H1 (cell line): ENCODE measurements around the gene SAPCD1. TPM values are rescaled to one million over a fixed set of nuclear protein-coding genes. Genes with fewer than 3 reads are reported as not detected.

Experiments
- CTCF ChIA-PET: fragments of 300-600 bp; sonication (Branson Sonifier 250); formaldehyde crosslinking; loops from one replicate; lab custom pipeline; 2021; ENCODE audit not compliant: partially characterized antibody; lab: Charles Lee
- POLR2A ChIA-PET: fragments of 300-600 bp; sonication (Branson Sonifier 250); formaldehyde crosslinking; loops from one replicate; lab custom pipeline; 2021; ENCODE audit warnings: inconsistent platforms; ENCODE audit not compliant: partially characterized antibody; lab: Charles Lee
- DNase-seq, 2 experiments: peaks; one replicate each; pipeline versions ENCODE4 v3.0.0 to v3.0.0-alpha.2; 2010 to 2022; ENCODE audit warnings: low spot score in 2 of 2, low read depth in 1 of 2, mixed read lengths in 1 of 2
- FAIRE-seq: peaks from 2 replicates; lab custom pipeline; 2011; peaks lifted over from hg19 to GRCh38; lab: Jason Lieb, UNC
- H2AFZ ChIP-seq: 2 replicates; pipeline ENCODE4 v1.8.1; 2012; ENCODE audit warnings: low read length, inconsistent platforms
- H2AK5ac ChIP-seq: 2 replicates; pipeline ENCODE4 v1.6.1; 2013; ENCODE audit warnings: low read depth, low read length
- H2BK120ac ChIP-seq: replicated peaks from 2 replicates; pipeline ENCODE3; 2013; ENCODE audit warnings: low read depth, low read length, inconsistent platforms
- H2BK12ac ChIP-seq: 2 replicates; pipeline ENCODE4 v1.6.1; 2013; ENCODE audit warnings: low read depth, low read length
- H2BK15ac ChIP-seq: 2 replicates; pipeline ENCODE4 v1.6.1; 2013; ENCODE audit warnings: low read length
- H2BK20ac ChIP-seq: 2 replicates; pipeline ENCODE4 v1.6.1; 2013; ENCODE audit warnings: low read length
- H2BK5ac ChIP-seq: 2 replicates; pipeline ENCODE4 v1.6.1; 2013; ENCODE audit warnings: low read depth, low read length
- H3K14ac ChIP-seq: 2 replicates; pipeline ENCODE4 v1.6.1; 2013; ENCODE audit warnings: inconsistent platforms; ENCODE audit not compliant: insufficient read length
- H3K18ac ChIP-seq: 2 replicates; pipeline ENCODE4 v1.6.1; 2013; ENCODE audit warnings: low read length; ENCODE audit errors: extremely low read depth
- H3K23ac ChIP-seq: 2 replicates; pipeline ENCODE4 v1.6.1; 2013; ENCODE audit warnings: inconsistent platforms; ENCODE audit not compliant: insufficient read length
- H3K23me2 ChIP-seq: 2 replicates; pipeline ENCODE4 v1.6.1; 2013; ENCODE audit warnings: low read depth, low read length
- H3K27ac ChIP-seq: 2 replicates; pipeline ENCODE4 v1.6.1; 2011; ENCODE audit warnings: low read depth, low read length, inconsistent platforms
- H3K27me3 ChIP-seq, 4 experiments: replicated peaks in 1 of 4; 1 replicate in 1 of 4; 2 replicates in 3 of 4; pipeline versions ENCODE4 v1.6.1 to v1.8.1; 2011 to 2013; ENCODE audit warnings: low read length in 3 of 4, mild to moderate bottlenecking in 3 of 4, inconsistent platforms in 2 of 4, mixed read lengths in 2 of 4, moderate library complexity in 1 of 4; ENCODE audit not compliant: control insufficient read depth in 3 of 4, insufficient read depth in 3 of 4; ENCODE audit errors: extremely low read depth in 1 of 4
- H3K36me3 ChIP-seq, 4 experiments: 2 replicates each; pipeline versions ENCODE4 v1.6.1 to v1.8.1; 2011 to 2013; ENCODE audit warnings: mild to moderate bottlenecking in 4 of 4, low read length in 3 of 4, moderate library complexity in 2 of 4, control low read depth in 1 of 4, inconsistent platforms in 1 of 4; ENCODE audit not compliant: insufficient read depth in 4 of 4, control insufficient read depth in 2 of 4
- H3K4ac ChIP-seq: replicated peaks from 2 replicates; pipeline ENCODE3; 2013; ENCODE audit warnings: low read length, low read depth, mixed read lengths, inconsistent platforms; ENCODE audit not compliant: insufficient read length
- H3K4me1 ChIP-seq, 4 experiments: replicated peaks in 1 of 4; 1 replicate in 1 of 4; 2 replicates in 3 of 4; pipeline versions ENCODE4 v1.6.1 to v1.8.1; 2011 to 2013; ENCODE audit warnings: low read length in 3 of 4, inconsistent platforms in 2 of 4, mixed read lengths in 1 of 4; ENCODE audit not compliant: insufficient read depth in 4 of 4, control insufficient read depth in 3 of 4
- H3K4me2 ChIP-seq, 2 experiments: 2 replicates each; pipeline versions ENCODE4 v1.6.1 to v1.8.1; 2011 to 2013; ENCODE audit warnings: low read depth in 2 of 2, low read length in 2 of 2, control low read depth in 1 of 2, inconsistent platforms in 1 of 2, mild to moderate bottlenecking in 1 of 2; ENCODE audit not compliant: insufficient read depth in 1 of 2
- H3K4me3 ChIP-seq, 4 experiments: fragments of 200-600, 300-600 bp in 1 of 4; sonication (generic), shearing (Covaris generic), sonication (Bioruptor Twin) in 1 of 4; 2 replicates each; pipeline versions ENCODE4 v1.5.1 to v1.8.1; 2011 to 2016; ENCODE audit warnings: low read length in 4 of 4, low read depth in 3 of 4, control low read depth in 2 of 4, inconsistent platforms in 2 of 4, mild to moderate bottlenecking in 2 of 4, mixed read lengths in 1 of 4, moderate library complexity in 1 of 4; ENCODE audit not compliant: insufficient read depth in 2 of 4; ENCODE audit errors: extremely low read depth in 1 of 4
- H3K56ac ChIP-seq: replicated peaks from 2 replicates; pipeline ENCODE3; 2013; ENCODE audit warnings: low read depth, mild to moderate bottlenecking, mixed read lengths, low read length, inconsistent platforms; ENCODE audit not compliant: insufficient read length
- H3K79me1 ChIP-seq: 2 replicates; pipeline ENCODE4 v1.6.1; 2013; ENCODE audit warnings: low read depth, low read length, control low read depth
- H3K79me2 ChIP-seq, 2 experiments: 2 replicates each; pipeline versions ENCODE4 v1.6.1 to v1.8.1; 2012 to 2013; ENCODE audit warnings: low read length in 2 of 2, mild to moderate bottlenecking in 2 of 2, inconsistent platforms in 1 of 2; ENCODE audit not compliant: insufficient read depth in 2 of 2, control insufficient read depth in 1 of 2
- H3K9ac ChIP-seq, 4 experiments: replicated peaks in 1 of 4; 1 replicate in 1 of 4; 2 replicates in 3 of 4; pipeline versions ENCODE4 v1.6.1 to v1.8.1; 2011 to 2013; ENCODE audit warnings: low read depth in 3 of 4, low read length in 3 of 4, control low read depth in 2 of 4, mild to moderate bottlenecking in 2 of 4, moderate library complexity in 2 of 4, inconsistent platforms in 1 of 4; ENCODE audit errors: extremely low read depth in 1 of 4
- H3K9me3 ChIP-seq, 2 experiments: 2 replicates each; pipeline versions ENCODE4 v1.6.1 to v1.8.1; 2012 to 2013; ENCODE audit warnings: mild to moderate bottlenecking in 2 of 2, moderate library complexity in 2 of 2, control low read depth in 1 of 2, inconsistent platforms in 1 of 2, low read depth in 1 of 2, low read length in 1 of 2, mixed read lengths in 1 of 2; ENCODE audit not compliant: insufficient read depth in 2 of 2
- H4K20me1 ChIP-seq, 2 experiments: replicated peaks in 1 of 2; 2 replicates each; pipeline versions ENCODE3 to v1.8.1; 2011 to 2013; ENCODE audit warnings: inconsistent platforms in 2 of 2, low read length in 2 of 2, mild to moderate bottlenecking in 1 of 2; ENCODE audit not compliant: insufficient read depth in 2 of 2, control insufficient read depth in 1 of 2
- H4K5ac ChIP-seq: 2 replicates; pipeline ENCODE4 v1.6.1; 2013; ENCODE audit warnings: low read length, low read depth, mixed read lengths, inconsistent platforms; ENCODE audit not compliant: insufficient read length
- H4K8ac ChIP-seq: 2 replicates; pipeline ENCODE4 v1.8.0; 2013; ENCODE audit warnings: mild to moderate bottlenecking, moderate library complexity, low read length, inconsistent platforms; ENCODE audit not compliant: insufficient read depth; ENCODE audit errors: extremely low read depth
- H4K91ac ChIP-seq: replicated peaks from 2 replicates; pipeline ENCODE3; 2013; ENCODE audit warnings: low read length, mixed read lengths, inconsistent platforms; ENCODE audit not compliant: insufficient read length
- ASH2L ChIP-seq: fragments of 200-600, 300-600 bp; sonication (generic); IDR thresholded peaks from one replicate; pipeline ENCODE4 v1.7.1; 2017; ENCODE audit warnings: low read length
- BRCA1 ChIP-seq: IDR thresholded peaks from 2 replicates; pipeline ENCODE4 v1.6.1; 2012; ENCODE audit warnings: low read depth, low read length, improper control_type of control experiment
- CBX5 ChIP-seq: fragments of 300-800, 300-1000 bp; sonication (generic); IDR thresholded peaks from 2 replicates; pipeline ENCODE4 v1.7.1; 2016; ENCODE audit warnings: antibody characterized with exemption, low read length, low read depth
- JUND ChIP-seq: IDR thresholded peaks from 2 replicates; pipeline ENCODE4 v1.6.1; 2011; ENCODE audit warnings: mild to moderate bottlenecking, improper control_type of control experiment, low read length
- KDM4A ChIP-seq: IDR thresholded peaks from one replicate; pipeline ENCODE4 v1.7.1; 2012; ENCODE audit warnings: low read depth, mild to moderate bottlenecking, moderate library complexity, low read length, inconsistent platforms; ENCODE audit not compliant: severe bottlenecking
- MAFK ChIP-seq: IDR thresholded peaks from 2 replicates; pipeline ENCODE4 v1.6.1; 2012; ENCODE audit warnings: low read depth, mild to moderate bottlenecking, improper control_type of control experiment, low read length
- MAX ChIP-seq: IDR thresholded peaks from 2 replicates; pipeline ENCODE4 v1.6.1; 2012; ENCODE audit warnings: inconsistent platforms
- PHF8 ChIP-seq: fragments of 200-600 bp; sonication (generic); conservative IDR thresholded peaks from 2 replicates; pipeline ENCODE4 v1.7.1; 2012; ENCODE audit warnings: low read depth, mild to moderate bottlenecking, inconsistent platforms, low read length, moderate library complexity
- POLR2AphosphoS5 ChIP-seq: IDR thresholded peaks from 2 replicates; pipeline ENCODE4 v1.6.1; 2011; ENCODE audit warnings: low read depth, low read length
- SP4 ChIP-seq: IDR thresholded peaks from 2 replicates; pipeline ENCODE4 v1.6.1; 2012; ENCODE audit warnings: low read length, inconsistent platforms
- TAF1 ChIP-seq: IDR thresholded peaks from 2 replicates; pipeline ENCODE4 v1.6.1; 2011; ENCODE audit warnings: mild to moderate bottlenecking, low read depth, low read length
- WGBS, 2 experiments: shearing (Covaris generic) in 1 of 2; methylation state at CpG; one replicate each; pipeline versions ENCODE4 v1.1.6 to v1.1.7; 2013 to 2015; ENCODE audit warnings: low lambda C conversion rate in 2 of 2, mixed read lengths in 2 of 2, inconsistent platforms in 1 of 2, low coverage in 1 of 2, missing lambda C conversion rate in 1 of 2; ENCODE audit not compliant: insufficient replicate concordance in 2 of 2, insufficient coverage in 1 of 2, insufficient read length in 1 of 2; ENCODE audit errors: extremely low coverage in 1 of 2, missing lambda C conversion rate in 1 of 2; 5-methylcytosine and 5-hydroxymethylcytosine counted together
- polyA plus RNA-seq, 7 experiments: library from polyadenylated mRNA; depleted of rRNA in 3 of 7; stranded (reverse) in 5 of 7; unstranded in 2 of 7; fragments of >200 nt in 5 of 7; fragments of 200-250 nt in 2 of 7; gene quantifications; 1 replicate in 5 of 7; 2 replicates in 1 of 7; 4 replicates in 1 of 7; pipeline versions ENCODE4 v1.2.1 to v1.2.3, GENCODE V29; 2011 to 2013; ENCODE audit warnings: missing spikeins in 2 of 7, mixed read lengths in 2 of 7
- total RNA-seq: library from RNA; stranded (reverse); fragmentation: NEBNext Ultra II Directional; extraction: Animal tissue kit (Norgen Biotek cat#: 25700); gene quantifications from 2 replicates; pipeline ENCODE4 v1.2.1, GENCODE V29; 2021

SAPCD1 gene
- total and polyA plus RNA-seq, 2 of the 8 experiments (the other 6 are each of a cell fraction or from before 2014, with no cell fraction given), result 3.1 to 5.9 TPM

GRCh38 chr6:31736021-31736767, 26.3 kb upstream of the SAPCD1 start, which contains the start of gene CLIC1:
CLIC1 (minus strand) TSS chr6:31736530; CDS start chr6:31736300, 230 bp downstream.
- peak within 1 kb of the TSS; percentile 35; the same call in 1 of the 2 replicates for H2BK12ac ChIP-seq
- 2% methylated on average over 22 of the region's 24 CpGs; no CpG with 5 or more reads in 1 of the 2 experiments for WGBS, 2 experiments
- peak within 1 kb of the TSS; percentile 78 to 99 for H3K4me2 ChIP-seq
- H3K36me3 ChIP-seq, result peaks cover 10 to 26% (median 20%) of the 10 kb centered on the region in 4 experiments
- no peak within 1 kb of the TSS for H2AFZ ChIP-seq
- peaks cover 20% of the 10 kb centered on the region for H3K23me2 ChIP-seq
- peak within 1 kb of the TSS; percentile 27 for H3K56ac ChIP-seq
- FAIRE-seq (no peak), DNase-seq (peak; percentile 50 to 86)
- no peaks in the 10 kb centered on the region for H3K27me3 ChIP-seq
- H4K5ac ChIP-seq, result peak within 1 kb of the TSS; percentile 88
- peak within 1 kb of the TSS; percentile 64; the same call in 1 of the 2 replicates for H4K8ac ChIP-seq
- peak within 1 kb of the TSS; percentile 61; the same call in 1 of the 2 replicates for H2BK20ac ChIP-seq
- peak within 1 kb of the TSS; percentile 40 for H3K4ac ChIP-seq
- H3K79me1 ChIP-seq, result peaks cover 8% of the 10 kb centered on the region; the same call in 1 of the 2 replicates
- H4K20me1 ChIP-seq, result peaks cover 4 to 5% of the 10 kb centered on the region in 2 experiments
- peaks cover 23 to 29% (median 25%) of the 10 kb centered on the region in 4 experiments for H3K4me1 ChIP-seq
- H2AK5ac ChIP-seq, result peak within 1 kb of the TSS; percentile 57; the same call in 1 of the 2 replicates
- peak within 1 kb of the TSS; percentile 81; the same call in 1 of the 2 replicates for H2BK15ac ChIP-seq
- H3K9me3 ChIP-seq, result no peaks in the 10 kb centered on the region; a peak in 1 of 4 replicates
- H3K14ac ChIP-seq, result no peak within 1 kb of the TSS
- H3K27ac ChIP-seq, result peak within 1 kb of the TSS; percentile 64; the same call in 1 of the 2 replicates
- H3K18ac ChIP-seq, result peak within 1 kb of the TSS; percentile 93
- H4K91ac ChIP-seq, result peak within 1 kb of the TSS; percentile 67
- peak within 1 kb of the TSS; percentile 63 to 91 (median 66) for H3K9ac ChIP-seq
- H3K79me2 ChIP-seq, result peaks cover 0 to 26% of the 10 kb centered on the region in 2 experiments; a peak in 2 of 4 replicates
- CTCF ChIA-PET, result interaction anchor here (0.5 to 5.6 kb wide), 20 partner anchors 12 to 868 kb away, joined by 3 to 23 read pairs (median 3); no protein-coding TSS in a partner anchor
- POLR2A ChIA-PET, result interaction anchor here (0.7 to 8.7 kb wide), 27 partner anchors 11 to 223 kb away, joined by 3 to 73 read pairs (median 5); partner anchors contain the start of genes ABHD16A, CSNK2B, DDX39B and GPANK1
- H3K4me3 ChIP-seq, result peak within 1 kb of the TSS; percentile 82 to 98 (median 92)
- H2BK120ac ChIP-seq, result peak within 1 kb of the TSS; percentile 29
- H2BK5ac ChIP-seq, result peak within 1 kb of the TSS; percentile 97
- no peak within 1 kb of the TSS for H3K23ac ChIP-seq
- peak; percentile 46 for TF ChIP-seq KDM4A
- no peak for TF ChIP-seq CBX5
- no peak for TF ChIP-seq MAFK
- TF ChIP-seq MAX, result peak; percentile 52
- TF ChIP-seq BRCA1, result no peak
- no peak for TF ChIP-seq SP4
- TF ChIP-seq JUND, result peak; percentile 74
- TF ChIP-seq PHF8, result peak; percentile 57
- peak; percentile 51 for TF ChIP-seq TAF1
- peak; percentile 73 for TF ChIP-seq ASH2L
- 0 out of 2 replicates have a peak, but pooled peaks have one; percentile 58 for TF ChIP-seq POLR2AphosphoS5
